SW 1271 (cell line): Measurements from ENCODE around the gene CLTCL1.

Source experiments
- DNase-seq, 2 experiments: peaks; one replicate each; lab custom pipeline; 2025; lab: John Stamatoyannopoulos, UW

Gene CLTCL1

GRCh38 chr22:19150482-19151328 is 140.8 kb downstream of the CLTCL1 start:
- DNase-seq: no peak

GRCh38 chr22:19149991-19150390 is 141.5 kb downstream of the CLTCL1 start, which contains the start of gene GSC2:
Gene GSC2 (minus strand): TSS chr22:19150292. CDS start chr22:19150283, 9 bp downstream.
- no peak for DNase-seq

GRCh38 chr22:19149047-19149883 is 142.3 kb downstream of the CLTCL1 start:
- DNase-seq: no peak

- DNase-seq: no peak
Measured at GRCh38 chr22:19148417-19149046, 143.0 kb downstream of the CLTCL1 start.

- no peak for DNase-seq
Measured at GRCh38 chr22:19147195-19147780, 144.2 kb downstream of the CLTCL1 start.

GRCh38 chr22:19146215-19146968 is 145.1 kb downstream of the CLTCL1 start:
- DNase-seq: no peak

- no peak for DNase-seq
Measured at GRCh38 chr22:19143967-19144400, 147.5 kb downstream of the CLTCL1 start.

GRCh38 chr22:19143212-19143611 is 148.3 kb downstream of the CLTCL1 start:
- no peak for DNase-seq

- no peak for DNase-seq
Measured at GRCh38 chr22:19142394-19142793, 149.1 kb downstream of the CLTCL1 start.

GRCh38 chr22:19139974-19140373 is 151.5 kb downstream of the CLTCL1 start:
- no peak for DNase-seq

GRCh38 chr22:19139001-19139356 is 152.5 kb downstream of the CLTCL1 start:
- DNase-seq: no peak

GRCh38 chr22:19138217-19139000 is 153.1 kb downstream of the CLTCL1 start:
- no peak for DNase-seq

- no peak for DNase-seq
Measured at GRCh38 chr22:19137384-19138216, 153.9 kb downstream of the CLTCL1 start.

- DNase-seq: no peak
Measured at GRCh38 chr22:19136915-19137314, 154.6 kb downstream of the CLTCL1 start.

- no peak for DNase-seq
Measured at GRCh38 chr22:19134874-19135273, 156.6 kb downstream of the CLTCL1 start.

- no peak for DNase-seq
Measured at GRCh38 chr22:19134176-19134831, 157.2 kb downstream of the CLTCL1 start.

GRCh38 chr22:19133561-19133960 is 158.0 kb downstream of the CLTCL1 start:
- DNase-seq: no peak

- DNase-seq: no peak
Measured at GRCh38 chr22:19132693-19133400, 158.7 kb downstream of the CLTCL1 start.
